PC-3 (cell line): ENCODE data around the gene UGT2B15.

Source experiments
- EZH2phosphoT487 ChIP-seq: fragments of 300-600 bp; sonication (generic); IDR thresholded peaks from 2 replicates; pipeline ENCODE4 v1.6.1; 2018; ENCODE audit warnings: mild to moderate bottlenecking, antibody characterized with exemption, low read length, borderline replicate concordance
- TF ChIP-seq, protein P1 (sequence below): fragments of 300-600 bp; sonication (generic); conservative IDR thresholded peaks from 2 replicates; pipeline ENCODE4 v1.5.1; 2017; ENCODE audit warnings: antibody characterized with exemption, low read depth, mild to moderate bottlenecking, low read length

DNA sequence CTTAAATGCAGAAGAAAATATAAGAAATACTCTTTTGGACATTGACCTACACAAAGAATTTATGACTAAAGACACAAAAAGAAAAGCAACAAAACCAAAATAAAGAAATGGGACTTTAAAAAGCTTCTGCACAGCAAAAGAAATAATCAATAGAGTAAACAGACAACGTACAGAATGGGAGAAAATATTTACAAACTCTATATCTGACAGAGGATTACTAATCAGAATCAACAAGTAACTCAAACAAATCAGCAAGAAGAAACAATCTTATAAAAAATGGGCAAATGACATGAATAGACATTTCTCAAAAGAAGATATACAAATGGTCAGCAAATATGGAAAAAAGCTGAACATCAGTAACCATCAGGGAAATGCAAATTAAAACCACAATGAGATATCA is 56.7 kb downstream of the UGT2B15 start:
- TF ChIP-seq, protein P1, sequence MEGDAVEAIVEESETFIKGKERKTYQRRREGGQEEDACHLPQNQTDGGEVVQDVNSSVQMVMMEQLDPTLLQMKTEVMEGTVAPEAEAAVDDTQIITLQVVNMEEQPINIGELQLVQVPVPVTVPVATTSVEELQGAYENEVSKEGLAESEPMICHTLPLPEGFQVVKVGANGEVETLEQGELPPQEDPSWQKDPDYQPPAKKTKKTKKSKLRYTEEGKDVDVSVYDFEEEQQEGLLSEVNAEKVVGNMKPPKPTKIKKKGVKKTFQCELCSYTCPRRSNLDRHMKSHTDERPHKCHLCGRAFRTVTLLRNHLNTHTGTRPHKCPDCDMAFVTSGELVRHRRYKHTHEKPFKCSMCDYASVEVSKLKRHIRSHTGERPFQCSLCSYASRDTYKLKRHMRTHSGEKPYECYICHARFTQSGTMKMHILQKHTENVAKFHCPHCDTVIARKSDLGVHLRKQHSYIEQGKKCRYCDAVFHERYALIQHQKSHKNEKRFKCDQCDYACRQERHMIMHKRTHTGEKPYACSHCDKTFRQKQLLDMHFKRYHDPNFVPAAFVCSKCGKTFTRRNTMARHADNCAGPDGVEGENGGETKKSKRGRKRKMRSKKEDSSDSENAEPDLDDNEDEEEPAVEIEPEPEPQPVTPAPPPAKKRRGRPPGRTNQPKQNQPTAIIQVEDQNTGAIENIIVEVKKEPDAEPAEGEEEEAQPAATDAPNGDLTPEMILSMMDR = no peak
- TF ChIP-seq EZH2phosphoT487 = no peak
